ENCODE results near the gene ITPK1.

DNA sequence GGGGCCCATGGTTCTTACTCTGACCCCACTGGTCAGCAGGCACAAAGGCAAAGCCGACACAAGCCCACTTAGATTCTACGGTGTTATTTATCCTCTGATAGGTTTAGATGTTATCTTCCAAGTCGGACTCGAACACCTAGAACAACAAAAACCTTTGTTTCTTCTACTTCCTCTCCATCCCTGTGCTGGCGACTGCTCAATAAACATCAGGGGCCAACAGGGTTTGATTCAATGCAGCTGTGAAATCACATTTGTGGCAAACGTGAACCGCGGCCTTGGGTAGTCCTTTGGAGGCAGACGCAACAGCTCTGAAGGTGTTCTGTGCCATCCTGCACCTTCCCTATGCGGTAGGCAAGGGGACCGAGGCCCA is 105.6 kb downstream of the ITPK1 start:
- TF ChIP-seq, protein P1, sequence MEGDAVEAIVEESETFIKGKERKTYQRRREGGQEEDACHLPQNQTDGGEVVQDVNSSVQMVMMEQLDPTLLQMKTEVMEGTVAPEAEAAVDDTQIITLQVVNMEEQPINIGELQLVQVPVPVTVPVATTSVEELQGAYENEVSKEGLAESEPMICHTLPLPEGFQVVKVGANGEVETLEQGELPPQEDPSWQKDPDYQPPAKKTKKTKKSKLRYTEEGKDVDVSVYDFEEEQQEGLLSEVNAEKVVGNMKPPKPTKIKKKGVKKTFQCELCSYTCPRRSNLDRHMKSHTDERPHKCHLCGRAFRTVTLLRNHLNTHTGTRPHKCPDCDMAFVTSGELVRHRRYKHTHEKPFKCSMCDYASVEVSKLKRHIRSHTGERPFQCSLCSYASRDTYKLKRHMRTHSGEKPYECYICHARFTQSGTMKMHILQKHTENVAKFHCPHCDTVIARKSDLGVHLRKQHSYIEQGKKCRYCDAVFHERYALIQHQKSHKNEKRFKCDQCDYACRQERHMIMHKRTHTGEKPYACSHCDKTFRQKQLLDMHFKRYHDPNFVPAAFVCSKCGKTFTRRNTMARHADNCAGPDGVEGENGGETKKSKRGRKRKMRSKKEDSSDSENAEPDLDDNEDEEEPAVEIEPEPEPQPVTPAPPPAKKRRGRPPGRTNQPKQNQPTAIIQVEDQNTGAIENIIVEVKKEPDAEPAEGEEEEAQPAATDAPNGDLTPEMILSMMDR (IDR thresholded peaks at IDR 0.05), result no peak
- TF ChIP-seq POLR2A (IDR thresholded peaks at IDR 0.05), result no peak
